ENCODE data around the gene RPRD2.

DNA sequence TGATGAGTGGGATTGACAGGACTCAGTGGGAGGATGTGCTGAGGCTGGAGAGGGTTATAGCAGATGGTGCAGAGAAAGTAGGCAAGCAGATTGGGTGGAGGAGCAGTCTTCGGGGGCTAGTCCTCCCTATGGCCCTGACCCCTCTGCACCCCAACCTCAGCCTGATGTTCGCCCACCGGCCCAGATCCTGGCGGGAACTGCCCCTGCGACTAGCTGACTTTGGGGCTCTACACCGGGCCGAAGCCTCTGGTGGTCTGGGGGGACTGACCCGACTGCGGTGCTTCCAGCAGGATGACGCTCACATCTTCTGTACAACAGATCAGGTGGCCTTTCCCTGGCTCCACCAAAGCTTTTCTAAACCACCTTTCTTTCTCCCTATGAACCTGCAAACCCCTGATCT is 134.4 kb downstream of the RPRD2 start:
- TF ChIP-seq POLR2AphosphoS5 (IDR thresholded peaks at IDR 0.05): no peak
- TF ChIP-seq, protein P1, sequence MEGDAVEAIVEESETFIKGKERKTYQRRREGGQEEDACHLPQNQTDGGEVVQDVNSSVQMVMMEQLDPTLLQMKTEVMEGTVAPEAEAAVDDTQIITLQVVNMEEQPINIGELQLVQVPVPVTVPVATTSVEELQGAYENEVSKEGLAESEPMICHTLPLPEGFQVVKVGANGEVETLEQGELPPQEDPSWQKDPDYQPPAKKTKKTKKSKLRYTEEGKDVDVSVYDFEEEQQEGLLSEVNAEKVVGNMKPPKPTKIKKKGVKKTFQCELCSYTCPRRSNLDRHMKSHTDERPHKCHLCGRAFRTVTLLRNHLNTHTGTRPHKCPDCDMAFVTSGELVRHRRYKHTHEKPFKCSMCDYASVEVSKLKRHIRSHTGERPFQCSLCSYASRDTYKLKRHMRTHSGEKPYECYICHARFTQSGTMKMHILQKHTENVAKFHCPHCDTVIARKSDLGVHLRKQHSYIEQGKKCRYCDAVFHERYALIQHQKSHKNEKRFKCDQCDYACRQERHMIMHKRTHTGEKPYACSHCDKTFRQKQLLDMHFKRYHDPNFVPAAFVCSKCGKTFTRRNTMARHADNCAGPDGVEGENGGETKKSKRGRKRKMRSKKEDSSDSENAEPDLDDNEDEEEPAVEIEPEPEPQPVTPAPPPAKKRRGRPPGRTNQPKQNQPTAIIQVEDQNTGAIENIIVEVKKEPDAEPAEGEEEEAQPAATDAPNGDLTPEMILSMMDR (IDR thresholded peaks at IDR 0.05): no peak
